ENCODE data around the gene CPNE4. TPM values are rescaled to one million over a fixed set of nuclear protein-coding genes. Genes with fewer than 3 reads are reported as not detected.

CPNE4 gene
- total RNA-seq, 1 donor from 2014 or later = 0.20 TPM

- H3K4me1 Mint-ChIP-seq = no peaks in the 10 kb centered on the region
- DNase-seq (ENCODE audit: low spot score in 2 of 2, unreplicated experiment in 2 of 2) = no peak
- TF ChIP-seq CTCF (IDR thresholded peaks at IDR 0.05; ENCODE audit: unreplicated experiment) = no peak
- H3K4me3 Mint-ChIP-seq = no peak overlapping the region
- H3K27me3 Mint-ChIP-seq (ENCODE audit: low read depth) = peaks cover 4% of the 10 kb centered on the region
- peaks cover 9% of the 10 kb centered on the region for H3K9me3 Mint-ChIP-seq
- no peak overlapping the region for H3K27ac Mint-ChIP-seq
- no peaks in the 10 kb centered on the region for H3K36me3 Mint-ChIP-seq
Observed at GRCh38 chr3:131933665-131934064, 101.1 kb downstream of the CPNE4 start.

- DNase-seq (ENCODE audit: low spot score in 2 of 2, unreplicated experiment in 2 of 2) = no peak
- H3K27me3 Mint-ChIP-seq (ENCODE audit: low read depth) = peaks cover 25% of the 10 kb centered on the region
- no peak overlapping the region for H3K4me3 Mint-ChIP-seq
- H3K4me1 Mint-ChIP-seq = no peaks in the 10 kb centered on the region
- H3K9me3 Mint-ChIP-seq = no peaks in the 10 kb centered on the region
- H3K27ac Mint-ChIP-seq = no peak overlapping the region
- H3K36me3 Mint-ChIP-seq = no peaks in the 10 kb centered on the region
- TF ChIP-seq CTCF (IDR thresholded peaks at IDR 0.05; ENCODE audit: unreplicated experiment) = no peak
Observed at GRCh38 chr3:131928593-131928992, 106.2 kb downstream of the CPNE4 start.

GRCh38 chr3:131925571-131925970 is 109.2 kb downstream of the CPNE4 start:
- Mint-ChIP-seq H3K4me1 (no peaks in the 10 kb centered on the region), H3K4me3 (no peak overlapping the region), H3K9me3 (no peaks in the 10 kb centered on the region), H3K36me3 (no peaks in the 10 kb centered on the region), H3K27ac (no peak overlapping the region), H3K27me3 (ENCODE audit: low read depth) (peaks cover 25% of the 10 kb centered on the region)
- no peak for TF ChIP-seq CTCF (IDR thresholded peaks at IDR 0.05; ENCODE audit: unreplicated experiment)
- DNase-seq (ENCODE audit: low spot score in 2 of 2, unreplicated experiment in 2 of 2) = no peak

GRCh38 chr3:131922356-131922755 is 112.5 kb downstream of the CPNE4 start:
- no peak overlapping the region for H3K4me3 Mint-ChIP-seq
- no peaks in the 10 kb centered on the region for H3K4me1 Mint-ChIP-seq
- peaks cover 23% of the 10 kb centered on the region for H3K27me3 Mint-ChIP-seq (ENCODE audit: low read depth)
- TF ChIP-seq CTCF (IDR thresholded peaks at IDR 0.05; ENCODE audit: unreplicated experiment) = no peak
- no peak overlapping the region for H3K27ac Mint-ChIP-seq
- DNase-seq (ENCODE audit: low spot score in 2 of 2, unreplicated experiment in 2 of 2) = no peak
- no peaks in the 10 kb centered on the region for H3K9me3 Mint-ChIP-seq
- H3K36me3 Mint-ChIP-seq = no peaks in the 10 kb centered on the region

- Mint-ChIP-seq H3K4me3 (no peak overlapping the region), H3K36me3 (no peaks in the 10 kb centered on the region), H3K9me3 (no peaks in the 10 kb centered on the region), H3K27me3 (ENCODE audit: low read depth) (peaks cover 10% of the 10 kb centered on the region), H3K4me1 (no peaks in the 10 kb centered on the region), H3K27ac (no peak overlapping the region)
- no peak for TF ChIP-seq CTCF (IDR thresholded peaks at IDR 0.05; ENCODE audit: unreplicated experiment)
- DNase-seq (ENCODE audit: low spot score in 2 of 2, unreplicated experiment in 2 of 2) = no peak
Observed at GRCh38 chr3:131917006-131917405, 117.8 kb downstream of the CPNE4 start.

- Mint-ChIP-seq H3K4me1 (no peaks in the 10 kb centered on the region), H3K4me3 (no peak overlapping the region), H3K27ac (no peak overlapping the region), H3K9me3 (no peaks in the 10 kb centered on the region), H3K27me3 (ENCODE audit: low read depth) (peaks cover 12% of the 10 kb centered on the region), H3K36me3 (no peaks in the 10 kb centered on the region)
- no peak for DNase-seq (ENCODE audit: low spot score in 2 of 2, unreplicated experiment in 2 of 2)
- TF ChIP-seq CTCF (IDR thresholded peaks at IDR 0.05; ENCODE audit: unreplicated experiment) = no peak
Observed at GRCh38 chr3:131914090-131914691, 120.6 kb downstream of the CPNE4 start.
